ENCODE results near the gene ELOVL1. TPM values are rescaled to one million over a fixed set of nuclear protein-coding genes. Genes with fewer than 3 reads are reported as not detected.
"Not testable (repeated sequence)": the region's sequence is repeated elsewhere in the genome, so short reads cannot be mapped to it uniquely, and the experiment has no call there.

ELOVL1 gene
- total and polyA plus RNA-seq, 2 donors: 28.1 to 108 TPM

GRCh38 chr1:43372172-43372571 lies 4.4 kb upstream of the ELOVL1 start:
- 98% methylated on average over 5 of the region's 5 CpGs for WGBS
- Histone ChIP-seq H3K36me3 (ENCODE audit: insufficient read depth) (no peaks in the 10 kb centered on the region), H3K4me3 (ENCODE audit: low read depth, low read length) (no peak overlapping the region), H3K4me1 (ENCODE audit: insufficient read depth) (no peaks in the 10 kb centered on the region), H3K27ac (ENCODE audit: low read depth) (no peak overlapping the region)
- no peak for DNase-seq (ENCODE audit: extremely low spot score)

- DNase-seq (ENCODE audit: extremely low spot score): no peak
- no peak overlapping the region for H3K4me3 ChIP-seq (ENCODE audit: low read depth, low read length)
- WGBS: 67% methylated on average over 4 of the region's 4 CpGs
These were observed 2.8 kb upstream of the ELOVL1 start for GRCh38 chr1:43370564-43370963.

GRCh38 chr1:43369779-43370178 lies 2.0 kb upstream of the ELOVL1 start:
- not testable (repeated sequence) for H3K27ac ChIP-seq (ENCODE audit: low read depth); H3K4me1 ChIP-seq (ENCODE audit: insufficient read depth); H3K4me3 ChIP-seq (ENCODE audit: low read depth, low read length); DNase-seq (ENCODE audit: extremely low spot score); H3K36me3 ChIP-seq (ENCODE audit: insufficient read depth)
- over 99% methylated on average over 6 of the region's 6 CpGs for WGBS

More at GRCh38 chr1:43370564-43370963, 2.8 kb upstream of the ELOVL1 start:
- Histone ChIP-seq H3K27ac (ENCODE audit: low read depth) (no peak overlapping the region), H3K36me3 (ENCODE audit: insufficient read depth) (no peaks in the 10 kb centered on the region), H3K4me1 (ENCODE audit: insufficient read depth) (no peaks in the 10 kb centered on the region)

GRCh38 chr1:43368646-43369020 lies 822 bp upstream of the ELOVL1 start:
- no peaks in the 10 kb centered on the region for H3K4me1 ChIP-seq (ENCODE audit: insufficient read depth)
- no peak for DNase-seq (ENCODE audit: extremely low spot score)
- WGBS: 17% methylated on average over 6 of the region's 6 CpGs
- H3K27ac ChIP-seq (ENCODE audit: low read depth): no peak overlapping the region
- peaks cover 2% of the 10 kb centered on the region for H3K36me3 ChIP-seq (ENCODE audit: insufficient read depth)
- peak overlapping the region; percentile 87 for H3K4me3 ChIP-seq (ENCODE audit: low read depth, low read length)

- DNase-seq (ENCODE audit: extremely low spot score): no peak
- WGBS: 3% methylated on average over 48 of the region's 48 CpGs
- Histone ChIP-seq H3K4me3 (ENCODE audit: low read depth, low read length) (peak overlapping the region; percentile 87), H3K4me1 (ENCODE audit: insufficient read depth) (no peaks in the 10 kb centered on the region), H3K27ac (ENCODE audit: low read depth) (peak overlapping the region; percentile 94), H3K36me3 (ENCODE audit: insufficient read depth) (peaks cover 2% of the 10 kb centered on the region)
These were observed 546 bp downstream of the ELOVL1 start for GRCh38 chr1:43367026-43367903.

GRCh38 chr1:43366601-43367025 lies 1.2 kb downstream of the ELOVL1 start:
- Histone ChIP-seq H3K27ac (ENCODE audit: low read depth) (peak overlapping the region; percentile 94), H3K4me3 (ENCODE audit: low read depth, low read length) (peak overlapping the region; percentile 87), H3K4me1 (ENCODE audit: insufficient read depth) (no peaks in the 10 kb centered on the region), H3K36me3 (ENCODE audit: insufficient read depth) (peaks cover 2% of the 10 kb centered on the region)
- DNase-seq (ENCODE audit: extremely low spot score): no peak
- WGBS: 23% methylated on average over 5 of the region's 5 CpGs

GRCh38 chr1:43366179-43366578 lies 1.6 kb downstream of the ELOVL1 start:
- Histone ChIP-seq H3K4me3 (ENCODE audit: low read depth, low read length) (peak overlapping the region; percentile 87), H3K36me3 (ENCODE audit: insufficient read depth) (peaks cover 2% of the 10 kb centered on the region), H3K27ac (ENCODE audit: low read depth) (peak overlapping the region; percentile 94), H3K4me1 (ENCODE audit: insufficient read depth) (no peaks in the 10 kb centered on the region)
- WGBS: 48% methylated on average over 11 of the region's 11 CpGs
- no peak for DNase-seq (ENCODE audit: extremely low spot score)

- no peak overlapping the region for H3K27ac ChIP-seq (ENCODE audit: low read depth)
- H3K36me3 ChIP-seq (ENCODE audit: insufficient read depth): peaks cover 2% of the 10 kb centered on the region
- no peaks in the 10 kb centered on the region for H3K4me1 ChIP-seq (ENCODE audit: insufficient read depth)
- no peak for DNase-seq (ENCODE audit: extremely low spot score)
- no peak overlapping the region for H3K4me3 ChIP-seq (ENCODE audit: low read depth, low read length)
- 82% methylated on average over 2 of the region's 2 CpGs for whole genome bisulfite sequencing
These were observed 2.1 kb downstream of the ELOVL1 start for GRCh38 chr1:43365678-43366077.

- no peak for DNase-seq (ENCODE audit: extremely low spot score)
- Histone ChIP-seq H3K4me3 (ENCODE audit: low read depth, low read length) (no peak overlapping the region), H3K27ac (ENCODE audit: low read depth) (no peak overlapping the region), H3K36me3 (ENCODE audit: insufficient read depth) (peaks cover 2% of the 10 kb centered on the region), H3K4me1 (ENCODE audit: insufficient read depth) (no peaks in the 10 kb centered on the region)
- 78% methylated on average over 5 of the region's 5 CpGs for WGBS
These were observed 3.8 kb downstream of the ELOVL1 start for GRCh38 chr1:43363935-43364525.

GRCh38 chr1:43363283-43363934 lies 4.4 kb downstream of the ELOVL1 start:
- WGBS: 77% methylated on average over 9 of the region's 9 CpGs
- Histone ChIP-seq H3K36me3 (ENCODE audit: insufficient read depth) (peaks cover 2% of the 10 kb centered on the region), H3K4me3 (ENCODE audit: low read depth, low read length) (no peak overlapping the region)

GRCh38 chr1:43360616-43361015 lies 7.2 kb downstream of the ELOVL1 start:
- DNase-seq (ENCODE audit: extremely low spot score): no peak

More at GRCh38 chr1:43363283-43363934, 4.4 kb downstream of the ELOVL1 start:
- no peaks in the 10 kb centered on the region for H3K4me1 ChIP-seq (ENCODE audit: insufficient read depth)
- no peak for DNase-seq (ENCODE audit: extremely low spot score)
- H3K27ac ChIP-seq (ENCODE audit: low read depth): no peak overlapping the region

GRCh38 chr1:43359696-43360095 lies 8.1 kb downstream of the ELOVL1 start:
- Histone ChIP-seq H3K4me3 (ENCODE audit: low read depth, low read length) (no peak overlapping the region), H3K36me3 (ENCODE audit: insufficient read depth) (peaks cover 1% of the 10 kb centered on the region), H3K4me1 (ENCODE audit: insufficient read depth) (no peaks in the 10 kb centered on the region), H3K27ac (ENCODE audit: low read depth) (no peak overlapping the region)
- no peak for DNase-seq (ENCODE audit: extremely low spot score)
- WGBS: 41% methylated on average over 11 of the region's 11 CpGs

More at GRCh38 chr1:43360616-43361015, 7.2 kb downstream of the ELOVL1 start:
- Histone ChIP-seq H3K27ac (ENCODE audit: low read depth) (no peak overlapping the region), H3K4me1 (ENCODE audit: insufficient read depth) (no peaks in the 10 kb centered on the region), H3K4me3 (ENCODE audit: low read depth, low read length) (no peak overlapping the region), H3K36me3 (ENCODE audit: insufficient read depth) (peaks cover 2% of the 10 kb centered on the region)
- 71% methylated on average over 4 of the region's 4 CpGs for WGBS

GRCh38 chr1:43358746-43359693 lies 8.8 kb downstream of the ELOVL1 start, which contains the start of gene CDC20:
Gene CDC20, plus strand, starts transcription at chr1:43358981. Its CDS starts 235 bp downstream, at chr1:43359216.
- WGBS: 2% methylated on average over 59 of the region's 59 CpGs
- Histone ChIP-seq H3K4me3 (ENCODE audit: low read depth, low read length) (peak within 1 kb of the TSS; percentile 44), H3K27ac (ENCODE audit: low read depth) (peak within 1 kb of the TSS; percentile 48), H3K4me1 (ENCODE audit: insufficient read depth) (no peaks in the 10 kb centered on the region), H3K36me3 (ENCODE audit: insufficient read depth) (no peaks in the 10 kb centered on the region)
- DNase-seq (ENCODE audit: extremely low spot score): peak; percentile 96
